Thymus (tissue), 11 donors: Measurements from ENCODE around the gene HJURP. TPM values are rescaled to one million over a fixed set of nuclear protein-coding genes. Genes with fewer than 3 reads are reported as not detected.

Experiments
- DNase-seq, 9 donors: peaks; one replicate each; pipeline ENCODE4 v3.0.0-alpha.2; 2013; ENCODE audit warnings: low spot score in 9 of 9, low read depth in 6 of 9, missing footprints in 1 of 9
- H3K27ac ChIP-seq, 2 donors: one replicate each; pipeline ENCODE4 v1.5.1; 2013; ENCODE audit warnings: control low read depth in 1 of 2, low read depth in 1 of 2, low read length in 1 of 2, mild to moderate bottlenecking in 1 of 2, moderate library complexity in 1 of 2
- H3K27me3 ChIP-seq, 2 donors: one replicate each; pipeline ENCODE4 v1.5.1; 2013; ENCODE audit warnings: low read length in 1 of 2; ENCODE audit not compliant: control insufficient read depth in 2 of 2, insufficient read depth in 1 of 2
- H3K36me3 ChIP-seq, 2 donors: one replicate each; pipeline ENCODE4 v1.5.1; 2013; ENCODE audit warnings: low read length in 1 of 2, mild to moderate bottlenecking in 1 of 2, moderate library complexity in 1 of 2; ENCODE audit not compliant: control insufficient read depth in 2 of 2, insufficient read depth in 2 of 2
- H3K4me1 ChIP-seq, 2 donors: one replicate each; pipeline ENCODE4 v1.5.1; 2013; ENCODE audit warnings: low read length in 2 of 2; ENCODE audit not compliant: control insufficient read depth in 2 of 2, insufficient read depth in 2 of 2
- H3K4me3 ChIP-seq, 2 donors: one replicate each; pipeline ENCODE4 v1.5.1; 2013; ENCODE audit warnings: low read length in 2 of 2, control low read depth in 1 of 2, mild to moderate bottlenecking in 1 of 2
- H3K9me3 ChIP-seq, 2 donors: one replicate each; pipeline ENCODE4 v1.5.1; 2013; ENCODE audit warnings: low read length in 1 of 2, mild to moderate bottlenecking in 1 of 2; ENCODE audit not compliant: control insufficient read depth in 2 of 2, insufficient read depth in 1 of 2
- WGBS: extraction: QIAGEN DNeasy Blood & Tissue Kit; methylation state at CpG from one replicate; pipeline ENCODE4 v1.1.7; 2013; 5-methylcytosine and 5-hydroxymethylcytosine counted together
- polyA plus RNA-seq: library from polyadenylated mRNA; stranded (reverse); fragments of 200-250 nt; gene quantifications from one replicate; pipeline ENCODE4 v1.2.3, GENCODE V29; 2013
- total RNA-seq: library from RNA; stranded (reverse); fragments of 120-200 nt; gene quantifications from one replicate; pipeline ENCODE4 v1.2.4, GENCODE V29; 2013
- donor health status: healthy.

HJURP gene
- total and polyA plus RNA-seq, 2 donors = 5.8 to 29.7 TPM

DNA sequence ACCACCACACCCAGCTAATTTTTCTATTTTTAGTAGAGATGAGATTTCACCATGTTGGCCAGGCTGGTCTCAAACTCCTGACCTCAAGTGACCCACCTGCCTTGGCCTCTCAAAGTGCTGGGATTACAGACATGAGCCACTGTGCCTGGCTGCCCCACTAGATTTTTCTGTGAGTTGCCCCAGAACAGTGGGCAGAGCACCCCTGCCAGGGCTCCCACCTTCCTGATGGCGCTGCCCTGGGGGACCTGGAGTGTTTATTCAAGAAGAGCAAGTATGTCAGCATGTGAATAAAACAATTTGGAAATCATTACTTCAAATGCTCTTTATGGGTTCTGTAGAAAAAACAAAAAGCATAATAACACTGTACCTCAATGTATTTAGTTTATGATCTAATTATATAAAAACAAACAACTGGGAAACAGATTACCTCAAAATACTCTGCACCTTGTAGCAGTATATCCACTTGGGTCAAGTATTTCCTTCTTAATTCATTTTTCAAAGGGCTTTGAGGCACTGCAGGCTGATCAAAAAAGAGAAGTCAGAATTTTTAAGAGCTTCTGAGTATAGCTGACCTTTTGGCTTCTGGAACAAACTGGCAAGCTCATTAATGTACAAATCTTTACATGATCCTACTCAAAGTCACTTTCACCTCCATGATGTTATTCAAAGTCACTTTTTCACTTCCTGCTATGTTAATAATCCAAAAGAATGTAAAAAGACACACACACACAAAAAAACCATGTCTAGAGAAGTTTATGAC, 8.9 kb downstream of the HJURP start:
- Histone ChIP-seq H3K4me3 (no peak overlapping the region), H3K4me1 (no peaks in the 10 kb centered on the region), H3K36me3 (peaks cover 85 to 94% of the 10 kb centered on the region in 2 donors), H3K27me3 (no peaks in the 10 kb centered on the region), H3K9me3 (peaks cover 1 to 5% of the 10 kb centered on the region in 2 donors), H3K27ac (no peak overlapping the region)
- DNase-seq = no peak
- WGBS = 96% methylated on average over 1 of the region's 1 CpG

DNA sequence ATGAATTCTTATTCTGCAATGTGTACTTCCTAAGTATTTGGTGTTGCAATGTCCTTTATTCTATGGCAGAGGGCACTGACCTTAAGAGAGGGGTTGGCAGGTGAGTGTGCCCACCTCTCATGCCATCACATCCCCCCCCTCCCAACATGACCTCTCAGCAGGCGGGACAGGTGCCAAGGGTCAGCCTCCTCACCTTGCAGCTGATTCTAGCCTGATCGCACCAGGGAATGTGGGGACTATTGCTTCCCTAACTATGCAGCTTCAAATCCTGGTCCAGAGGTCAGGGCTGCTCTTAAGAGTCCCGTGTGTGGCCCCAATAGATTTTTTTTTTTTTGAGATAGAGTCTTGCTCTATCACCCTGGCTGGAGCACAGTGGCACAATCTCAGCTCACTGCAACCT, 9.5 kb downstream of the HJURP start:
- Histone ChIP-seq H3K27me3 (no peaks in the 10 kb centered on the region), H3K36me3 (peaks cover 85 to 94% of the 10 kb centered on the region in 2 donors), H3K4me3 (no peak overlapping the region), H3K9me3 (peaks cover 1 to 5% of the 10 kb centered on the region in 2 donors), H3K4me1 (no peaks in the 10 kb centered on the region), H3K27ac (no peak overlapping the region)
- no peak for DNase-seq
- WGBS = 97% methylated on average over 3 of the region's 3 CpGs

GRCh38 chr2:233844064-233844807, 10.1 kb downstream of the HJURP start:
- Histone ChIP-seq H3K4me1 (no peaks in the 10 kb centered on the region), H3K36me3 (peaks cover 85 to 94% of the 10 kb centered on the region in 2 donors), H3K4me3 (no peak overlapping the region), H3K27ac (no peak overlapping the region), H3K9me3 (peaks cover 1 to 5% of the 10 kb centered on the region in 2 donors), H3K27me3 (no peaks in the 10 kb centered on the region)
- WGBS = 96% methylated on average over 19 of the region's 19 CpGs
- no peak for DNase-seq

- Histone ChIP-seq H3K27ac (no peak overlapping the region), H3K36me3 (peaks cover 76 to 93% of the 10 kb centered on the region in 2 donors), H3K27me3 (no peaks in the 10 kb centered on the region), H3K9me3 (no peaks in the 10 kb centered on the region), H3K4me3 (no peak overlapping the region), H3K4me1 (no peaks in the 10 kb centered on the region)
- over 99% methylated on average over 11 of the region's 11 CpGs for WGBS
- DNase-seq = no peak
Measured at GRCh38 chr2:233841183-233841582, 13.2 kb downstream of the HJURP start.

DNA sequence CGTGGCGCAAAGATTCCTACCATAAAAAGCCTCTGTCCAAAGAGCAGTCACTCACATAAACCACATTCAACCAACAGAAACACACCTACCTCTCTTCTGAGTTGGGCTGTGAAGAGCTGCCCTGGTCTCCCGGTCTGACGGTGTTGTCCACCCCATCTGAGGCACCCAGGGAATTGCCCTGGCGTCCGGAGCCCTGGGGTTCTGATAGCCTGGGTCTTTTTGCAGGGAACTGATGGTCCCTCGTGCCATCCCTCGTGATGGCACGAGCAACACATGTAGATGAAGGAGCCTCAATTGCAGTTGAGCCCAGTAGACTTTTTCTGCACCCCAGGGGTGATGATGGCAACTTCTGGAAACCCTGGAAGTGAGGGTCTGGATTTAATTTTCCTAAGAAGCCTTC, 13.8 kb downstream of the HJURP start:
- no peak for DNase-seq

GRCh38 chr2:233839447-233839820, 14.9 kb downstream of the HJURP start:
- Histone ChIP-seq H3K27me3 (no peaks in the 10 kb centered on the region), H3K36me3 (peaks cover 80 to 94% of the 10 kb centered on the region in 2 donors), H3K4me1 (no peaks in the 10 kb centered on the region), H3K27ac (no peak overlapping the region), H3K4me3 (no peak overlapping the region), H3K9me3 (peaks cover 0 to 3% of the 10 kb centered on the region in 2 donors)
- DNase-seq = no peak
- WGBS = 99% methylated on average over 10 of the region's 10 CpGs

More for the DNA sequence above, 13.8 kb downstream of the HJURP start:
- Histone ChIP-seq H3K9me3 (peaks cover 0 to 3% of the 10 kb centered on the region in 2 donors), H3K4me1 (no peaks in the 10 kb centered on the region), H3K27ac (no peak overlapping the region), H3K27me3 (no peaks in the 10 kb centered on the region), H3K36me3 (peaks cover 81 to 95% of the 10 kb centered on the region in 2 donors), H3K4me3 (no peak overlapping the region)
- over 99% methylated on average over 9 of the region's 9 CpGs for WGBS

DNA sequence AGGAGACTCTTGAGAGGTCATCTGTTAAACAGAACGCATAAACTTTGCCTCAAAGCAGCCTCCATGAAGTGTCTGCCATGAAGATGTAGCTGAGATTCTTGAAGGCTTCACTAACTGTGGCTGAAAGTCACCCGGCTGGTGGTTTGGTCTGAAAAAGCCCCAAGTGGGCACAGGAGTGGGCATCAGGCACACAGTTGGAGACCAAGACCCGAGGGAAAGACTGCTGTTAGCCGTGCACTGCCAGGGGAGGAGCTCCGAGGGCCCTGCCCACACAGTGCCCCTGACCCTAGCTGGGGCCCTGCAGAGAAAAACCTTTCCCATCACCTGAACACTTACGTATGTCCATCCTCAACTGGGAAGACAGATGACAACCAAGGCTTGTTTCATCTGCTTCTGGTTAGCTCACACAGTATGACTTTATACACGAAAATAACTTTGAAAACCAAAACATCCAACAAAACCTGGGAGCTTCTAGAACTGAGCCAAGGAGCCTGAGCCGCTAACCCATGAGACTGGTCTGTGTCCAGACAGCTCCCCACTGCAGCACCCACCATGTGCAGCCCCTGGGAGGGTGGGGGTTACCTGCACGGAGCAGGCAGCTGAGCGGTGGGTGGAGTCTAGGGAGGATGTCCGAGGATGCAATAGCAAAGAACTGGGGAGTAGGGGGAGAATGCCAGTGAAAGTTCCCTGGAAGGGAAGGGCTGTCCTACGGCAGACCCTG, 15.4 kb downstream of the HJURP start:
- Histone ChIP-seq H3K4me1 (peaks cover 0 to 2% of the 10 kb centered on the region in 2 donors), H3K36me3 (peaks cover 80 to 94% of the 10 kb centered on the region in 2 donors), H3K9me3 (peaks cover 0 to 3% of the 10 kb centered on the region in 2 donors), H3K4me3 (no peak overlapping the region), H3K27ac (no peak overlapping the region), H3K27me3 (no peaks in the 10 kb centered on the region)
- WGBS = 98% methylated on average over 12 of the region's 12 CpGs
- DNase-seq = no peak

DNA sequence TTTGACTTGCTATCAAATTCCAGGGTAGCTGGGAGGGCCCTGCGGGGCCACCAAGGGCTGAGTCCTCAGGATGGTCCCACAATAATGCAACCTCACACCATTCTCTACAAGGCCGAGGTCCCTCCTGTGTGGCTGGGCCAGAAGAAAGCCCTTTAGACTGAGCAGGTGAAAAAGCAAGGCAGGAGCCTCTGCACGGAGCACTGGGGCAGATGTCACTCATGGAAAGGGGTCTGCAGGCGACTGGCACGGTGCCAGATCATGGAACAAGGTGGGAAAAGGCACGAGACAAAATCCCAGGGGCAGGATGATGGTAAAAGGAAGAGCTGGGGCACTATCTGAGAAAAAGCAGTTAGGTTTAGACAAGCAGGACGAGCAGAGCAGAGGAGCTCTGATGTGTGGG, 16.1 kb downstream of the HJURP start:
- 89% methylated on average over 7 of the region's 7 CpGs for WGBS
- peaks cover 77 to 90% of the 10 kb centered on the region in 2 donors for H3K36me3 ChIP-seq
- peaks cover 0 to 3% of the 10 kb centered on the region in 2 donors for H3K9me3 ChIP-seq
- DNase-seq = no peak
- H3K4me1 ChIP-seq = peaks cover 0 to 3% of the 10 kb centered on the region in 2 donors
- H3K27ac ChIP-seq = no peak overlapping the region
- no peaks in the 10 kb centered on the region for H3K27me3 ChIP-seq
- no peak overlapping the region for H3K4me3 ChIP-seq
